GM12874 (cell line): ENCODE measurements around the gene KRTAP20-1.

Experiments used
- TF ChIP-seq, protein P1 (sequence below): IDR thresholded peaks from 2 replicates; pipeline ENCODE4 v1.5.1; 2011; ENCODE audit warnings: low read depth, mild to moderate bottlenecking, control low read depth, low read length, moderate library complexity; ENCODE audit not compliant: insufficient read depth

KRTAP20-1 gene

DNA sequence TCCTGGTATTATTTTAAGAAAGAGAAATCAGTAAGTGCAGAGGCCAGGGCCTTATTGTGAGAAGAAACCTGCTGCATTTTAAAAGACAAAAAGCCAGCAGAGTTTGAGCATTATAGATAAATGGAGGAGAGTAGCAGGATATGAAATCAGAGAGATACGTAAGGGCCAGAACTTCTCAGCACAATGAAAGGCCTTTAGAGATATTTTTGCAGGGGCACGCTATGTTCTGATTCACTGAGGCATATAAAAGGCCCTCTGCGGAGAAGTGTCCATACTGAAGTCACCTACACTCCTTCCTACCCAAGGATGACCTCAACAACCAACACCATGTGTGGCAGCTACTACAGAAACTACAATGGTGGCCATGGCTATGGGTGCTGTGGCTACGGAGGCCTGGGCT, 24.1 kb upstream of the KRTAP20-1 start, which contains the start of gene KRTAP6-3:
Gene KRTAP6-3, plus strand, starts transcription at position 301 of the 400 bp plus-strand sequence. Its CDS starts 6 bp downstream, at position 307.
- TF ChIP-seq, protein P1, sequence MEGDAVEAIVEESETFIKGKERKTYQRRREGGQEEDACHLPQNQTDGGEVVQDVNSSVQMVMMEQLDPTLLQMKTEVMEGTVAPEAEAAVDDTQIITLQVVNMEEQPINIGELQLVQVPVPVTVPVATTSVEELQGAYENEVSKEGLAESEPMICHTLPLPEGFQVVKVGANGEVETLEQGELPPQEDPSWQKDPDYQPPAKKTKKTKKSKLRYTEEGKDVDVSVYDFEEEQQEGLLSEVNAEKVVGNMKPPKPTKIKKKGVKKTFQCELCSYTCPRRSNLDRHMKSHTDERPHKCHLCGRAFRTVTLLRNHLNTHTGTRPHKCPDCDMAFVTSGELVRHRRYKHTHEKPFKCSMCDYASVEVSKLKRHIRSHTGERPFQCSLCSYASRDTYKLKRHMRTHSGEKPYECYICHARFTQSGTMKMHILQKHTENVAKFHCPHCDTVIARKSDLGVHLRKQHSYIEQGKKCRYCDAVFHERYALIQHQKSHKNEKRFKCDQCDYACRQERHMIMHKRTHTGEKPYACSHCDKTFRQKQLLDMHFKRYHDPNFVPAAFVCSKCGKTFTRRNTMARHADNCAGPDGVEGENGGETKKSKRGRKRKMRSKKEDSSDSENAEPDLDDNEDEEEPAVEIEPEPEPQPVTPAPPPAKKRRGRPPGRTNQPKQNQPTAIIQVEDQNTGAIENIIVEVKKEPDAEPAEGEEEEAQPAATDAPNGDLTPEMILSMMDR, result no peak

DNA sequence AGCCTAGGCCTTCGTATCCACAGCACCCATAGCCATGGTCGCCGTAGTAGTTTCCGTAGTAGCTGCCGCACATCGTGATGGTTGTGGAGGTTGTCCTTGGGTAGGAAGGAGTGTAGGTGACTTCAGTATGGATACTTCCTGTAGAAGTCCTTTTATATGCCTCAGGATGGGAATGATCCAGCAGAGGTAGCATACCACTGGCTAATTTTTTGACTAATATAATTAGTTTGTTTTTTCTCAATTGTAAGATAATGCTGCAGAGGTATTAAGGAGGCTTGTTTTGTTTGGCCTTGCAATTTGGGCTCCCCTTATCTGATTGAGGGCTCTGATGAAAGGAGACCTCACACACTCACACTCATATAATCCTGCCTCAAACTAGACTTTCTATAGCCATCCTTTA, 17.4 kb upstream of the KRTAP20-1 start, which contains the start of gene KRTAP6-2:
Gene KRTAP6-2, minus strand, starts transcription at position 101 of the 400 bp plus-strand sequence. Its CDS starts 28 bp downstream, at position 73.
- TF ChIP-seq, protein P1, result no peak

DNA sequence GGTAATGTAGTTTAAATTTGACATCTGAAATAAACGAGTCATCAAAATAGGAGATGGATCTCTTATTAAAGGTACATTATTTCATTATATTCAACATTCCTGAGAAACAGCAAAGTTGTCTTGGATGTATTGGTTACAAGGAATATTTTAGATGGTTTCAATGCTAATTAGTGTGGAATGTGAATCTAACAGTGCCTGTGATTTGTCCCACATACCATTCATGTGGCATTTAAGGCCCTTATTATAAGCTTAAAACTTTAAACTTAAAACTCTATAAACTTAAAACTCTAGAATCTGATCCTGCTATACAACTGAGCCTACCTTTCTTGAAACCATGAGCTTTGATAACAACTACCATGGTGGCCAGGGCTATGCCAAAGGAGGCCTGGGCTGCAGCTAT, 15.4 kb upstream of the KRTAP20-1 start, which contains the start of gene KRTAP22-1:
Gene KRTAP22-1, plus strand, starts transcription at position 301 of the 400 bp plus-strand sequence.
- TF ChIP-seq, protein P1, result no peak

DNA sequence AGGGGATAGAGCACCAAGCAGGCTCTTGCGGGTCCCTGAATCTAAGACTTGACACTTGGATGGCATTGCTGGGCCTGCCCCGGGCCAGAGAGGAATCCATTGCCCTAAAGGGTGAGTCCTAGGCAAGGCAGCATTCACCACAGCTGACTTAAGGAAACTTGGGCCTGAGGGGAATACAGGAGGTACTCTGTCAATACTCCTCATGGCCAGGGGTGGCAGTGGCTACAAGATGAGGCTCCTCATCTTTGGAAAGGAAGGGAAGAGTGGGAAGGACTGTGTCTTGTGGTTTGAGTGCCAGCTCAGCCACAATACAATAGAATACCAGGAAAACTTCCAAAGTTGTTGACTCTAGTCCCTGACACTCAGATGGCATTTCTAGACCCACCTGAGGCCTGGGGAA, 10.3 kb upstream of the KRTAP20-1 start:
- TF ChIP-seq, protein P1, result no peak

DNA sequence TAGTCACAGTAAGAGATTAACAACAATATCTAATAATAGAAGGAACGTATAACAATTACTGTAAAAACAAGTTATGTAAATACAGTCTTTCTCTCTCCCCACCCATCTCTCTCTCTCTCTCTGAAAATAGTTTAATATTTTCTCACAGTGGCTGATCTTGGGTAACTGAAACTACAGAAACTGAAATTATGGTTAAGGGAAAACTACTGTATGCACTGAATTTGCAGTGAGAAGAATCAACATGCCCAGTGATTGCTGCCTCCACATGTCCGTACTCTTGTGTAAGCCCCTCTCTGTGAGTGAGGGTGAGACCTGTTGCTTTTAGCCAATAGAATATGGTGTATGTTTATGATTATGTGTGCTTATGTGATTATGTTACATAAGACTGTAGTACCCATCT, 4.1 kb upstream of the KRTAP20-1 start:
- TF ChIP-seq, protein P1, result no peak

DNA sequence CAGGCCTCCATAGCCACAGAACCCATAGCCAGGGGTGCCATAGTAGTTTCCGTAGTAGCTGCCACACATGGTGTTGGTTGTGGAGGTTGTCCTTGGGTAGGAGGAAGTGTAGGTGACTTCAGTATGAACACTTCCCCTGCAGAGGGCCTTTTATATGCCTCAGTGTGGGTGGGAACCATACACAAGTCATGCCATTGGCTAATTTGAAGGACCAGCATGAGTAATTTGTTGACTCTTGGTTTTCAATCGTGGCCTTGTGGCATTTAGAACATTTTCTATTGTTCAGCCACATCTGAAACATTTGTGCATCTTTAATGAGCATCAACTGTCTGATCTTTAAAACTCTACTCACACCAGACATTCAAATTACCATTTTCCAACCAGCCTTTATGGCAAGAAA, 2.4 kb upstream of the KRTAP20-1 start, which contains the start of gene KRTAP6-1:
Gene KRTAP6-1, minus strand, starts transcription at position 95 of the 400 bp plus-strand sequence. Its CDS starts 26 bp downstream, at position 69.
- TF ChIP-seq, protein P1, result no peak

DNA sequence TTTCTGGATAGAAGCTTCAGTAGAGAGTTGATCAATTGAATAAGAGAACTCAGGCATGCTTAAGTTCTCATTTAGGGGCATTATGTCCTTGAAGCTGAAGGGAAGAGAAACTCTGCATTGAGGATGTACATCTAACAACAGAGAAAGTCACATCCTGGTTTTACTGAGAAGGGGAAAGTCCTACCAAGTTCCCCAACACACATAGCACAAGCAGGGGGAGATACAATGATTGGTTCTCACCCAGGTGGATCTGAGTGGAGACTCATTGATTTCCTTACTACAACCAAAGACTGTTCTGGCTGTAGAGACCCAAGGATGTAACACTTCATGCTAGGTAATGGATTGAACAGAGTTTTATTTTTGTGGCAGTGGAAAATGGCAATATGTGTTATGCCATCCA, 1.0 kb upstream of the KRTAP20-1 start:
- TF ChIP-seq, protein P1, result no peak
